GM12873 (cell line): ENCODE results near the gene OR4A16.

Experiments used
- TF ChIP-seq, protein P1 (sequence below): IDR thresholded peaks from 2 replicates; pipeline ENCODE4 v1.5.1; 2012; ENCODE audit warnings: low read depth, mild to moderate bottlenecking, moderate library complexity, low read length, control low read depth; ENCODE audit not compliant: insufficient read depth; ENCODE audit errors: missing control alignments

Gene OR4A16, protein sequence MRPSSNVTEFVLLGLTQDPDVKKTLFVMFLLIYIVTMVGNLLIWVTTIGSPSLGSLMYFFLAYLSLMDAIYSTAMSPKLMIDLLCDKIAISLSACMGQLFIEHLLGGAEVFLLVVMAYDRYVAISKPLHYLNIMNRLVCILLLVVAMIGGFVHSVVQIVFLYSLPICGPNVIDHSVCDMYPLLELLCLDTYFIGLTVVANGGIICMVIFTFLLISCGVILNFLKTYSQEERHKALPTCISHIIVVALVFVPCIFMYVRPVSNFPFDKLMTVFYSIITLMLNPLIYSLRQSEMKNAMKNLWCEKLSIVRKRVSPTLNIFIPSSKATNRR

DNA sequence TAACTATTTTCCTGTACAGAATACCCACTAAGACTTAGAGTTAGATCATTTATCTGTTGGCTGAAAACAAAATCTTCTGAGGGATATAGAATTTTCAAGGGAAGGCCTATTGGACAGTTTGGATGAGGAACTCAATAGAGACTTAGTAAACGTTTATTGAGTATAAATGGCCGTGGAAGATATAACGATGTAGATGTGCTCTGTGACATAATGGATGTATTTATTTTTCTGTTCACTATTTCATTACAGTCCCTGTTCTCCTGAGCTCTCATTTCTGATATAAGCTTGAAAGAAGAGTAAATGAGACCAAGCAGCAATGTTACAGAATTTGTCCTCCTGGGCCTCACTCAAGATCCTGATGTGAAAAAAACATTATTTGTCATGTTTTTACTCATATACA is at the start of gene OR4A16:
Gene OR4A16, plus strand, starts transcription at position 301 of the 400 bp plus-strand sequence. Its CDS starts 0 bp downstream, at position 301.
- TF ChIP-seq, protein P1, sequence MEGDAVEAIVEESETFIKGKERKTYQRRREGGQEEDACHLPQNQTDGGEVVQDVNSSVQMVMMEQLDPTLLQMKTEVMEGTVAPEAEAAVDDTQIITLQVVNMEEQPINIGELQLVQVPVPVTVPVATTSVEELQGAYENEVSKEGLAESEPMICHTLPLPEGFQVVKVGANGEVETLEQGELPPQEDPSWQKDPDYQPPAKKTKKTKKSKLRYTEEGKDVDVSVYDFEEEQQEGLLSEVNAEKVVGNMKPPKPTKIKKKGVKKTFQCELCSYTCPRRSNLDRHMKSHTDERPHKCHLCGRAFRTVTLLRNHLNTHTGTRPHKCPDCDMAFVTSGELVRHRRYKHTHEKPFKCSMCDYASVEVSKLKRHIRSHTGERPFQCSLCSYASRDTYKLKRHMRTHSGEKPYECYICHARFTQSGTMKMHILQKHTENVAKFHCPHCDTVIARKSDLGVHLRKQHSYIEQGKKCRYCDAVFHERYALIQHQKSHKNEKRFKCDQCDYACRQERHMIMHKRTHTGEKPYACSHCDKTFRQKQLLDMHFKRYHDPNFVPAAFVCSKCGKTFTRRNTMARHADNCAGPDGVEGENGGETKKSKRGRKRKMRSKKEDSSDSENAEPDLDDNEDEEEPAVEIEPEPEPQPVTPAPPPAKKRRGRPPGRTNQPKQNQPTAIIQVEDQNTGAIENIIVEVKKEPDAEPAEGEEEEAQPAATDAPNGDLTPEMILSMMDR = no peak

DNA sequence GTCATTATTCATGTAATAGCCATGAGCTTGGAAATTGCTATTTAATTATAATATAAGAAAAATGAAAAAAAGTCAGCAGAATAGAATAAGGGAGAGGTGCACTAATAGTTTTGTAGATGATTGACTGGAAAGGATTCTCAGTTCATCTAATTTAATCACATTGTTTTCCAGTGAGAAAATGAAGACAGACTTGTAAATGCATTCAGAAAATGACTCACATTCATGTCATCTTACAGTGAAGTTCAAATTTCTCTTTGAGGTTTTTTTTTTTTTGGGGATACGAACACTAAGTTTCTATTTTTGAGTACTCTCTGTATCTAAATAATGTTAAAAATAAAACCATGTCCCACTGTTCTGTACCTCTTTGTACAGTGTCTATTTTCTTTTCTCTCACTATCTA is 18.5 kb upstream of the OR4A16 start:
- TF ChIP-seq, protein P1 = no peak

DNA sequence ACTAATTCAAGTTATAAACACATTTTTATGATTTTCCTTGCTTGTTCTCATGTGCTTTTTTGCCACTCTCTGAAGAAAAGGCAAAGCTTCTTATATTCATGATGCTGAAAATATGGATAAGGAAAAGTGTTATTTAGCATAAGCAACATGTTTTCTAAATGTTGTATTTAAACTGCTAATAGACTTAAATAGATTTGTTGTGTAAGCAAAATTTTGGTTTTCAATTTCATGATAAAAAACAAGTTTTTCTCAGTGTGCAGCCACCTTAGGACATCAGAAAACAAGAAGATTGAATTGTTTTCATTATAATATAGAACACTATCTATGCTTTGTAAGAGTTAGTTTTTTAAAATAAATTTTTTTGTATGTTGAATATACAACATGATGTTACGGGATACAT is 2.3 kb downstream of the OR4A16 start:
- TF ChIP-seq, protein P1 = no peak

DNA sequence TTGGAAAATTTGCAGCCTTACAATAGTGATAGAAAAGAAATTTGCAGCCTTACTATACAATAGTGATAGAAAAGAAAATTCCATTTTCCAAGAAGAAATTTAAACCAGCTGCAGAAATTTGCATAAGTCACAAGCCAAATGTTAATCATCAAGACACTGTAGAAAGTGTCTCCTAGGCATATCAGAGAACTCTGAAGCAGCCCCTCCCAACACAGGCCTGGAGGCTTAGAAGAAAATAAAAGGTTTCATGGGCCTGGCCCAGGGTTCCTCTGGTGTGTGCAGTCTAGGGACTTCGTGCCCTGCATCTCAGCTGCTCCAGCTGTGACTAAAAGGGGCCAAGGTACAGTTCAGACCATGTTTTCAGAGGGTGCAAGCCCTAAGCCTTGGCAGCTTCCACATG is 6.0 kb downstream of the OR4A16 start:
- TF ChIP-seq, protein P1 = no peak

DNA sequence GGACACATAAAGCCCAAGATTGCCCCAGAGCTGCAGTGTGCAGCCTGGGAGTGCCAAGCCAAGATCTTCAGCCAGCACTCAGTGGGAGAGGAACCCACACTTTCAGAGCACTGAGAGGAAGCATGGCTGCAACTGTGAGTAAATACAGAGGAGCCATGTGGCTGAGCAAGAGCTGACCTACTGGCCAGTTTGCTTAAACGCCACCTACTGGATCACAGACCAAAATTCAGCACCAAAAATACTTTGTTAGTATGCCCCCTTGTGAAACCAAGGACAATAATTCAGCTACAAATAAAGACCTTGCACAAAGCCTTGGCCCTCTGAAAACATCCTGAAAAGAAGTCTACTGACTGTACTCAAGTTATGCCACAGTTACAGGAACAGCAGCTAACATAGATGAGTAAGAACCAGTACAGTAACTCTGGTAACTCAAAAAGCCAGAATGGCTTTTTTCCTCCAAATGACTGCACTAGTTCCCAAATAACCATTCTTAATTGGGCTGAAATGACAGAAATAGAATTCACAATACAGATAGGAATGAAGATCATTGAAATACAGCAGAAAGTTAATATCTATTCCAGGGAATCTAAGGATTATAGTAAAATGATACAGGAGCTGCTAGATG is 14.7 kb downstream of the OR4A16 start:
- TF ChIP-seq, protein P1 = peak; percentile 22

DNA sequence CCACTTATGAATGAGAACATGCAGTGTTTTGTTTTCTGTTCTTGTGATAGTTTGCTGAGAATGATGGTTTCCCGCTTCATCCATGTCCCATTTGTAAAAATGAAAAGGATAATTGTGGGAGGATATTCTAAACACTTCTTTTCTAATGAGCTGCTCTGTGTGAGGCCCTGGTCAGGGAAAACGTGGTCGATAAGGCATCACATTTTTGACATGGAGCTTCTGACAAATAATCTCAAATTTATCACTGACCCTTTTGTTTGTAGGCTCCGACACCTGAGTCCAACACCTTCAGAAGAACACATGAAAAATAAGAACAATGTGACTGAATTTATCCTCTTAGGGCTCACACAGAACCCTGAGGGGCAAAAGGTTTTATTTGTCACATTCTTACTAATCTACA is 24.7 kb downstream of the OR4A16 start, which contains the start of gene OR4A15:
Gene OR4A15, plus strand, starts transcription at position 301 of the 400 bp plus-strand sequence. Its CDS starts 0 bp downstream, at position 301.
- TF ChIP-seq, protein P1 = no peak
